ENCODE measurements around the gene RGS7.

DNA sequence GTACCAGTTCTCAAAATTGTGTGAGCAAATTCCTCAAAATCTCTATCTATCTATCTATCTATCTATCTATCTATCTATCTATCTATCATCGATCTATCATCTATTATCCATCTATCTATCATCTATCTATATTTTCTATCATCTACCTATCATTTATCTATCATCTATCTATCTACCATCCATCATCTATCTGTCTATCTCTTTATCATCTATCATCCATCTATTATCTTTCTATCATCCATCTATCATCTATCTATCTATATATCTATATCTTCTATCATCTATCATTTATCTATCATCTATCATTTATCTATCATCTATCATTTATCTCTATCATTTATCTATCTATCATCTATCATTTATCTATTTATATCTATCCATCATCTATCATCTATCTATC, 380.3 kb downstream of the RGS7 start:
- TF ChIP-seq BHLHE40 (IDR thresholded peaks at IDR 0.05; ENCODE audit: borderline replicate concordance in 1 of 2, low read depth in 2 of 2, low read length in 1 of 2) (no peak), CTCF (IDR thresholded peaks at IDR 0.05 in 2 of 3, conservative IDR thresholded peaks at IDR 0.05 in 1 of 3; ENCODE audit: control insufficient read depth in 2 of 3, extremely low read depth in 1 of 3, insufficient read depth in 1 of 3, low read depth in 3 of 3, low read length in 3 of 3) (no peak), WRNIP1 (IDR thresholded peaks at IDR 0.05; ENCODE audit: borderline replicate concordance, low read depth, low read length) (no peak), TCF12 (IDR thresholded peaks at IDR 0.05; ENCODE audit: low read depth, low read length) (no peak), EED (IDR thresholded peaks at IDR 0.05; ENCODE audit: low read depth) (no peak), ESRRA (IDR thresholded peaks at IDR 0.05; ENCODE audit: low read length) (no peak), E2F4 (IDR thresholded peaks at IDR 0.05; ENCODE audit: low read depth, low read length) (no peak), GABPA (IDR thresholded peaks at IDR 0.05; ENCODE audit: low read depth) (no peak), SREBF2 (IDR thresholded peaks at IDR 0.05; ENCODE audit: low read length) (no peak)
- TF ChIP-seq, protein P1, sequence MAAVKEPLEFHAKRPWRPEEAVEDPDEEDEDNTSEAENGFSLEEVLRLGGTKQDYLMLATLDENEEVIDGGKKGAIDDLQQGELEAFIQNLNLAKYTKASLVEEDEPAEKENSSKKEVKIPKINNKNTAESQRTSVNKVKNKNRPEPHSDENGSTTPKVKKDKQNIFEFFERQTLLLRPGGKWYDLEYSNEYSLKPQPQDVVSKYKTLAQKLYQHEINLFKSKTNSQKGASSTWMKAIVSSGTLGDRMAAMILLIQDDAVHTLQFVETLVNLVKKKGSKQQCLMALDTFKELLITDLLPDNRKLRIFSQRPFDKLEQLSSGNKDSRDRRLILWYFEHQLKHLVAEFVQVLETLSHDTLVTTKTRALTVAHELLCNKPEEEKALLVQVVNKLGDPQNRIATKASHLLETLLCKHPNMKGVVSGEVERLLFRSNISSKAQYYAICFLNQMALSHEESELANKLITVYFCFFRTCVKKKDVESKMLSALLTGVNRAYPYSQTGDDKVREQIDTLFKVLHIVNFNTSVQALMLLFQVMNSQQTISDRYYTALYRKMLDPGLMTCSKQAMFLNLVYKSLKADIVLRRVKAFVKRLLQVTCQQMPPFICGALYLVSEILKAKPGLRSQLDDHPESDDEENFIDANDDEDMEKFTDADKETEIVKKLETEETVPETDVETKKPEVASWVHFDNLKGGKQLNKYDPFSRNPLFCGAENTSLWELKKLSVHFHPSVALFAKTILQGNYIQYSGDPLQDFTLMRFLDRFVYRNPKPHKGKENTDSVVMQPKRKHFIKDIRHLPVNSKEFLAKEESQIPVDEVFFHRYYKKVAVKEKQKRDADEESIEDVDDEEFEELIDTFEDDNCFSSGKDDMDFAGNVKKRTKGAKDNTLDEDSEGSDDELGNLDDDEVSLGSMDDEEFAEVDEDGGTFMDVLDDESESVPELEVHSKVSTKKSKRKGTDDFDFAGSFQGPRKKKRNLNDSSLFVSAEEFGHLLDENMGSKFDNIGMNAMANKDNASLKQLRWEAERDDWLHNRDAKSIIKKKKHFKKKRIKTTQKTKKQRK (IDR thresholded peaks at IDR 0.05; ENCODE audit: low read depth, low read length), result no peak
- TF ChIP-seq, protein P2, sequence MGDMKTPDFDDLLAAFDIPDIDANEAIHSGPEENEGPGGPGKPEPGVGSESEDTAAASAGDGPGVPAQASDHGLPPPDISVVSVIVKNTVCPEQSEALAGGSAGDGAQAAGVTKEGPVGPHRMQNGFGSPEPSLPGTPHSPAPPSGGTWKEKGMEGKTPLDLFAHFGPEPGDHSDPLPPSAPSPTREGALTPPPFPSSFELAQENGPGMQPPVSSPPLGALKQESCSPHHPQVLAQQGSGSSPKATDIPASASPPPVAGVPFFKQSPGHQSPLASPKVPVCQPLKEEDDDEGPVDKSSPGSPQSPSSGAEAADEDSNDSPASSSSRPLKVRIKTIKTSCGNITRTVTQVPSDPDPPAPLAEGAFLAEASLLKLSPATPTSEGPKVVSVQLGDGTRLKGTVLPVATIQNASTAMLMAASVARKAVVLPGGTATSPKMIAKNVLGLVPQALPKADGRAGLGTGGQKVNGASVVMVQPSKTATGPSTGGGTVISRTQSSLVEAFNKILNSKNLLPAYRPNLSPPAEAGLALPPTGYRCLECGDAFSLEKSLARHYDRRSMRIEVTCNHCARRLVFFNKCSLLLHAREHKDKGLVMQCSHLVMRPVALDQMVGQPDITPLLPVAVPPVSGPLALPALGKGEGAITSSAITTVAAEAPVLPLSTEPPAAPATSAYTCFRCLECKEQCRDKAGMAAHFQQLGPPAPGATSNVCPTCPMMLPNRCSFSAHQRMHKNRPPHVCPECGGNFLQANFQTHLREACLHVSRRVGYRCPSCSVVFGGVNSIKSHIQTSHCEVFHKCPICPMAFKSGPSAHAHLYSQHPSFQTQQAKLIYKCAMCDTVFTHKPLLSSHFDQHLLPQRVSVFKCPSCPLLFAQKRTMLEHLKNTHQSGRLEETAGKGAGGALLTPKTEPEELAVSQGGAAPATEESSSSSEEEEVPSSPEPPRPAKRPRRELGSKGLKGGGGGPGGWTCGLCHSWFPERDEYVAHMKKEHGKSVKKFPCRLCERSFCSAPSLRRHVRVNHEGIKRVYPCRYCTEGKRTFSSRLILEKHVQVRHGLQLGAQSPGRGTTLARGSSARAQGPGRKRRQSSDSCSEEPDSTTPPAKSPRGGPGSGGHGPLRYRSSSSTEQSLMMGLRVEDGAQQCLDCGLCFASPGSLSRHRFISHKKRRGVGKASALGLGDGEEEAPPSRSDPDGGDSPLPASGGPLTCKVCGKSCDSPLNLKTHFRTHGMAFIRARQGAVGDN (IDR thresholded peaks at IDR 0.05), result no peak

Data from GM12878 (cell line).